Mesenchymal stem cell (in vitro differentiated cells and primary cell): ENCODE data around the gene PCSK7.
A peak's percentile ranks its signal among the peaks of the same experiment; 100 is the strongest.

Experiments
- DNase-seq: peaks from one replicate; pipeline ENCODE4 v3.0.0-alpha.2; 2013
- H2AFZ ChIP-seq: one replicate; pipeline ENCODE4 v1.6.1; 2013; ENCODE audit warnings: low read depth, mild to moderate bottlenecking, control low read depth, inconsistent platforms, low read length, moderate library complexity
- H2AK5ac ChIP-seq: 2 replicates; pipeline ENCODE4 v1.6.1; 2013; ENCODE audit warnings: low read length, moderate library complexity, mild to moderate bottlenecking, inconsistent platforms; ENCODE audit not compliant: severe bottlenecking
- H2BK120ac ChIP-seq: one replicate; pipeline ENCODE4 v1.6.1; 2013; ENCODE audit warnings: low read depth, mild to moderate bottlenecking, inconsistent platforms, low read length, moderate library complexity
- H2BK12ac ChIP-seq, 2 experiments: one replicate each; pipeline ENCODE4 v1.6.1; 2013; ENCODE audit warnings: inconsistent platforms in 2 of 2, low read length in 2 of 2, mild to moderate bottlenecking in 2 of 2, moderate library complexity in 2 of 2, control low read depth in 1 of 2
- H2BK15ac ChIP-seq: one replicate; pipeline ENCODE4 v1.6.1; 2013; ENCODE audit warnings: mild to moderate bottlenecking, low read depth, inconsistent platforms; ENCODE audit not compliant: poor library complexity, severe bottlenecking
- H2BK5ac ChIP-seq: 2 replicates; pipeline ENCODE4 v1.6.1; 2013; ENCODE audit warnings: low read depth, mild to moderate bottlenecking, low read length, control low read depth, inconsistent platforms; ENCODE audit not compliant: poor library complexity, severe bottlenecking
- H3K14ac ChIP-seq, 2 experiments: one replicate each; pipeline ENCODE4 v1.6.1; 2013; ENCODE audit warnings: inconsistent platforms in 2 of 2, low read length in 2 of 2, control low read depth in 1 of 2, mild to moderate bottlenecking in 1 of 2, moderate library complexity in 1 of 2
- H3K18ac ChIP-seq, 2 experiments: one replicate each; pipeline ENCODE4 v1.6.1; 2013; ENCODE audit warnings: inconsistent platforms in 2 of 2, low read length in 2 of 2, control low read depth in 1 of 2, low read depth in 1 of 2, mild to moderate bottlenecking in 1 of 2
- H3K23ac ChIP-seq, 2 experiments: one replicate each; pipeline ENCODE4 v1.6.1; 2013; ENCODE audit warnings: inconsistent platforms in 2 of 2, low read length in 2 of 2, mild to moderate bottlenecking in 2 of 2, moderate library complexity in 2 of 2, control low read depth in 1 of 2
- H3K27ac ChIP-seq: 2 replicates; pipeline ENCODE4 v1.5.1; 2013; ENCODE audit warnings: mild to moderate bottlenecking, moderate library complexity, low read length, control low read depth, inconsistent platforms; ENCODE audit not compliant: poor library complexity, severe bottlenecking
- H3K27me3 ChIP-seq, 2 experiments: 2 replicates each; pipeline versions ENCODE4 v1.6.1 to v1.7.0; 2013; ENCODE audit warnings: low read length in 2 of 2, mild to moderate bottlenecking in 2 of 2, moderate library complexity in 2 of 2, control low read depth in 1 of 2, inconsistent platforms in 1 of 2; ENCODE audit not compliant: control insufficient read depth in 1 of 2, insufficient read depth in 1 of 2
- H3K36me3 ChIP-seq, 2 experiments: 2 replicates each; pipeline versions ENCODE4 v1.6.1 to v1.7.0; 2013; ENCODE audit warnings: low read length in 2 of 2, control low read depth in 1 of 2, inconsistent platforms in 1 of 2, low read depth in 1 of 2, mild to moderate bottlenecking in 1 of 2; ENCODE audit not compliant: insufficient read depth in 2 of 2, control insufficient read depth in 1 of 2
- H3K4ac ChIP-seq, 2 experiments: one replicate each; pipeline ENCODE4 v1.6.1; 2013; ENCODE audit warnings: inconsistent platforms in 2 of 2, low read length in 2 of 2, mild to moderate bottlenecking in 2 of 2, moderate library complexity in 2 of 2, control low read depth in 1 of 2, low read depth in 1 of 2
- H3K4me1 ChIP-seq: 2 replicates; pipeline ENCODE4 v1.6.1; 2013; ENCODE audit warnings: low read depth, low read length, control low read depth; ENCODE audit not compliant: control insufficient read depth, insufficient read depth
- H3K4me2 ChIP-seq: 2 replicates; pipeline ENCODE4 v1.6.1; 2013; ENCODE audit warnings: low read length, mild to moderate bottlenecking, inconsistent platforms; ENCODE audit not compliant: poor library complexity, severe bottlenecking
- H3K4me3 ChIP-seq, 2 experiments: 2 replicates each; pipeline versions ENCODE4 v1.5.1 to v1.7.0; 2013; ENCODE audit warnings: low read length in 2 of 2, mild to moderate bottlenecking in 2 of 2, control low read depth in 1 of 2, low read depth in 1 of 2; ENCODE audit not compliant: insufficient read depth in 1 of 2
- H3K79me1 ChIP-seq: replicated peaks from 2 replicates; pipeline ENCODE4 v1.6.1; 2013; ENCODE audit warnings: mild to moderate bottlenecking, control low read depth, low read length, inconsistent platforms; ENCODE audit not compliant: poor library complexity, severe bottlenecking
- H3K9ac ChIP-seq: 2 replicates; pipeline ENCODE4 v1.7.0; 2013; ENCODE audit warnings: mild to moderate bottlenecking, low read length, moderate library complexity
- H3K9me3 ChIP-seq: 2 replicates; pipeline ENCODE4 v1.7.0; 2013; ENCODE audit warnings: mild to moderate bottlenecking, low read length; ENCODE audit not compliant: control insufficient read depth
- H4K8ac ChIP-seq: one replicate; pipeline ENCODE4 v1.6.1; 2013; ENCODE audit warnings: inconsistent platforms, mild to moderate bottlenecking, low read length, moderate library complexity
- H4K91ac ChIP-seq: one replicate; pipeline ENCODE4 v1.6.1; 2013; ENCODE audit warnings: mild to moderate bottlenecking, low read length, inconsistent platforms
- WGBS: methylation state at CpG from one replicate; pipeline ENCODE4 v1.1.7; 2013; ENCODE audit warnings: mixed read lengths; 5-methylcytosine and 5-hydroxymethylcytosine counted together

Gene PCSK7

GRCh38 chr11:117175104-117175503, 56.8 kb downstream of the PCSK7 start:
- H2BK120ac ChIP-seq: no peak overlapping the region
- no peak overlapping the region for H4K8ac ChIP-seq

GRCh38 chr11:117172724-117173421, 59.0 kb downstream of the PCSK7 start:
- 84% methylated on average over 14 of the region's 14 CpGs for WGBS
- no peak overlapping the region for H2BK5ac ChIP-seq
- H3K9me3 ChIP-seq: no peaks in the 10 kb centered on the region
- no peak overlapping the region for H3K4me2 ChIP-seq
- peaks cover 18 to 37% of the 10 kb centered on the region in 2 experiments for H3K36me3 ChIP-seq
- H3K4me3 ChIP-seq: no peak overlapping the region
- H3K27me3 ChIP-seq: no peaks in the 10 kb centered on the region
- no peak overlapping the region for H3K23ac ChIP-seq
- H3K4me1 ChIP-seq: peaks cover 4% of the 10 kb centered on the region
- H2BK120ac ChIP-seq: no peak overlapping the region
- H2AFZ ChIP-seq: no peak overlapping the region
- H4K8ac ChIP-seq: no peak overlapping the region
- peaks cover 12% of the 10 kb centered on the region for H3K79me1 ChIP-seq
- DNase-seq: peak; percentile 46
- H3K14ac ChIP-seq: no peak overlapping the region
- peak overlapping the region; percentile 37 for H3K9ac ChIP-seq
- no peak overlapping the region for H3K27ac ChIP-seq
- no peak overlapping the region for H3K18ac ChIP-seq
- H3K4ac ChIP-seq: no peak overlapping the region
- H4K91ac ChIP-seq: no peak overlapping the region
- H2BK15ac ChIP-seq: no peak overlapping the region
- no peak overlapping the region for H2BK12ac ChIP-seq
- H2AK5ac ChIP-seq: no peak overlapping the region

More at GRCh38 chr11:117175104-117175503, 56.8 kb downstream of the PCSK7 start:
- no peak overlapping the region for H3K27ac ChIP-seq
- no peak overlapping the region for H3K14ac ChIP-seq
- whole genome bisulfite sequencing: 81% methylated on average over 6 of the region's 7 CpGs
- H3K9me3 ChIP-seq: no peaks in the 10 kb centered on the region
- H3K27me3 ChIP-seq: no peaks in the 10 kb centered on the region
- no peak overlapping the region for H3K4me3 ChIP-seq
- no peak overlapping the region for H3K4me2 ChIP-seq
- H3K23ac ChIP-seq: no peak overlapping the region
- no peak overlapping the region for H2BK15ac ChIP-seq
- no peak overlapping the region for H2BK5ac ChIP-seq
- no peak overlapping the region for H3K9ac ChIP-seq
- H3K18ac ChIP-seq: no peak overlapping the region
- peaks cover 20% of the 10 kb centered on the region for H3K79me1 ChIP-seq
- H2BK12ac ChIP-seq: no peak overlapping the region
- H3K4ac ChIP-seq: no peak overlapping the region
- H2AFZ ChIP-seq: no peak overlapping the region
- H4K91ac ChIP-seq: no peak overlapping the region
- DNase-seq: no peak
- H3K4me1 ChIP-seq: peaks cover 15% of the 10 kb centered on the region
- H2AK5ac ChIP-seq: no peak overlapping the region
- peaks cover 17 to 18% of the 10 kb centered on the region in 2 experiments for H3K36me3 ChIP-seq

DNA sequence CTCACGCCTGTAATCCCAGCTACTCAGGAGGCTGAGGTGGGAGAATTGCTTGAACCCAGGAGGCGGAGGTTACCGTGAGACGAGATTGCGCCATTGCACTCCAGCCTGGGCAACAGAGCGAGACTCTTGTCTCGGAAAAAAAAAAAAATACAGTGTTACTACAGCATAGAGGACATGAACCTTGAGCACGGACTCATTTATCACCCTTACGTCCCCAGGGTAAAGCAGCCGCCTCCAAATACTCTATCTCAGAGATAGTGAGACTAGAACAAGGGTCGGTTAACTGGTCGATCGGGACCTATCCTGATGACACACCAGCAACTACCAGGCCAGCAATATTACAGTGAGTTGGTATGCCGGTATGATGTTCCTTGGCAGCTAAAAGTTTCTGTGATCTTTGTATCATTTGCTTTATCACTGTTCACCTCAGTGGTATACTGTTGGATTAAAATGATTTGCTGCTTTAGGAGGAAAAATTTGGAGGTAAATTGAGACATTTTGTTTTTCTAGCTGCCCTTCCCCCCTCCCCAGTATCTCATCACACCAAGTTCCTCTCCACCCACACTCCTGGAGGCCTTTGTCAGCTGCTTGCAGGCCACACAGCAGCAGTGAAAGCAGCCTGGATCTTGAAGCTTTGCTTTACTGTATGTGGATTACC, 60.3 kb downstream of the PCSK7 start:
- Histone ChIP-seq H2BK12ac (no peak overlapping the region), H3K4me2 (no peak overlapping the region), H3K9ac (peak overlapping the region; percentile 69), H3K23ac (no peak overlapping the region), H2BK120ac (no peak overlapping the region), H3K79me1 (peaks cover 14% of the 10 kb centered on the region), H3K36me3 (peaks cover 22 to 50% of the 10 kb centered on the region in 2 experiments), H2AK5ac (no peak overlapping the region), H3K4me1 (peaks cover 4% of the 10 kb centered on the region), H3K4me3 (no peak overlapping the region), H3K18ac (no peak overlapping the region), H3K14ac (no peak overlapping the region), H3K27me3 (no peaks in the 10 kb centered on the region), H4K91ac (no peak overlapping the region), H2BK5ac (no peak overlapping the region), H3K9me3 (no peaks in the 10 kb centered on the region), H4K8ac (no peak overlapping the region), H2AFZ (no peak overlapping the region), H2BK15ac (no peak overlapping the region), H3K27ac (no peak overlapping the region), H3K4ac (no peak overlapping the region)
- 88% methylated on average over 13 of the region's 14 CpGs for WGBS
- DNase-seq: peak; percentile 18

GRCh38 chr11:117171007-117171403, 60.9 kb downstream of the PCSK7 start:
- no peaks in the 10 kb centered on the region for H3K27me3 ChIP-seq
- H2BK15ac ChIP-seq: no peak overlapping the region
- no peak for DNase-seq
- peak overlapping the region; percentile 69 for H3K9ac ChIP-seq
- no peaks in the 10 kb centered on the region for H3K9me3 ChIP-seq
- H4K8ac ChIP-seq: no peak overlapping the region
- peaks cover 14% of the 10 kb centered on the region for H3K79me1 ChIP-seq
- H4K91ac ChIP-seq: no peak overlapping the region
- H3K4me2 ChIP-seq: no peak overlapping the region
- no peak overlapping the region for H2BK120ac ChIP-seq
- H3K4me3 ChIP-seq: no peak overlapping the region
- H2BK5ac ChIP-seq: no peak overlapping the region
- 97% methylated on average over 1 of the region's 2 CpGs for WGBS
- no peak overlapping the region for H2BK12ac ChIP-seq
- H3K36me3 ChIP-seq: peaks cover 22 to 55% of the 10 kb centered on the region in 2 experiments
- H3K27ac ChIP-seq: no peak overlapping the region
- no peak overlapping the region for H3K4ac ChIP-seq
- H3K18ac ChIP-seq: no peak overlapping the region
- H3K4me1 ChIP-seq: peaks cover 4% of the 10 kb centered on the region
- no peak overlapping the region for H2AFZ ChIP-seq
- H2AK5ac ChIP-seq: no peak overlapping the region
- no peak overlapping the region for H3K23ac ChIP-seq
- H3K14ac ChIP-seq: no peak overlapping the region
